Activated gamma-delta T cell (primary cell): ENCODE results near the gene MAGI1.

Experiments
- DNase-seq: peaks from one replicate; lab custom pipeline; 2025; lab: John Stamatoyannopoulos, UW

The MAGI1 gene

GRCh38 chr3:65666448-65667091, 372.1 kb downstream of the MAGI1 start:
- no peak for DNase-seq

- DNase-seq = no peak
These were observed 372.8 kb downstream of the MAGI1 start for GRCh38 chr3:65665915-65666314.

GRCh38 chr3:65664931-65665330, 373.8 kb downstream of the MAGI1 start:
- DNase-seq = no peak

GRCh38 chr3:65664446-65664845, 374.3 kb downstream of the MAGI1 start:
- no peak for DNase-seq

- no peak for DNase-seq
These were observed 376.6 kb downstream of the MAGI1 start for GRCh38 chr3:65662095-65662494.

- DNase-seq = no peak
These were observed 378.6 kb downstream of the MAGI1 start for GRCh38 chr3:65660000-65660598.

- no peak for DNase-seq
These were observed 379.3 kb downstream of the MAGI1 start for GRCh38 chr3:65659396-65659795.

GRCh38 chr3:65658401-65658800, 380.3 kb downstream of the MAGI1 start:
- DNase-seq = no peak

GRCh38 chr3:65655061-65655460, 383.7 kb downstream of the MAGI1 start:
- no peak for DNase-seq

- DNase-seq = no peak
These were observed 385.0 kb downstream of the MAGI1 start for GRCh38 chr3:65653731-65654130.

GRCh38 chr3:65650247-65650646, 388.5 kb downstream of the MAGI1 start:
- DNase-seq = no peak

GRCh38 chr3:65647369-65647768, 391.3 kb downstream of the MAGI1 start:
- DNase-seq = no peak

GRCh38 chr3:65642883-65643282, 395.8 kb downstream of the MAGI1 start:
- DNase-seq = no peak

GRCh38 chr3:65641777-65642176, 396.9 kb downstream of the MAGI1 start:
- no peak for DNase-seq

GRCh38 chr3:65641045-65641444, 397.7 kb downstream of the MAGI1 start:
- no peak for DNase-seq

GRCh38 chr3:65639444-65639843, 399.3 kb downstream of the MAGI1 start:
- no peak for DNase-seq

- no peak for DNase-seq
These were observed 400.4 kb downstream of the MAGI1 start for GRCh38 chr3:65638301-65638700.

GRCh38 chr3:65636326-65636725, 402.4 kb downstream of the MAGI1 start:
- DNase-seq = no peak

- DNase-seq = no peak
These were observed 403.1 kb downstream of the MAGI1 start for GRCh38 chr3:65635657-65636056.

- DNase-seq = no peak
These were observed 405.6 kb downstream of the MAGI1 start for GRCh38 chr3:65633018-65633638.

- no peak for DNase-seq
These were observed 406.3 kb downstream of the MAGI1 start for GRCh38 chr3:65632414-65632813.

GRCh38 chr3:65628978-65629377, 409.7 kb downstream of the MAGI1 start:
- no peak for DNase-seq

GRCh38 chr3:65627062-65627461, 411.7 kb downstream of the MAGI1 start:
- DNase-seq = no peak

GRCh38 chr3:65625305-65625704, 413.4 kb downstream of the MAGI1 start:
- DNase-seq = no peak
